Neuron (in vitro differentiated cells): ENCODE measurements around the gene ACP4.
"Not testable (repeated sequence)": the region's sequence is repeated elsewhere in the genome, so short reads cannot be mapped to it uniquely, and the experiment has no call there.

Source experiments
- H2AFZ ChIP-seq: one replicate; pipeline ENCODE4 v1.6.1; 2013; ENCODE audit warnings: low read depth, mild to moderate bottlenecking, inconsistent platforms, low read length, moderate library complexity
- H3K27me3 ChIP-seq: one replicate; pipeline ENCODE4 v1.6.1; 2013; ENCODE audit warnings: low read length; ENCODE audit not compliant: insufficient read depth
- H3K36me3 ChIP-seq: one replicate; pipeline ENCODE4 v1.6.1; 2013; ENCODE audit warnings: low read length; ENCODE audit not compliant: insufficient read depth
- H3K4me1 ChIP-seq: one replicate; pipeline ENCODE4 v1.6.1; 2013; ENCODE audit warnings: low read length; ENCODE audit not compliant: insufficient read depth
- H3K4me3 ChIP-seq: 2 replicates; pipeline ENCODE4 v1.5.1; 2013; ENCODE audit warnings: mild to moderate bottlenecking, low read length, moderate library complexity
- H3K9me3 ChIP-seq: one replicate; pipeline ENCODE4 v1.6.1; 2013; ENCODE audit warnings: low read length

Gene ACP4

DNA sequence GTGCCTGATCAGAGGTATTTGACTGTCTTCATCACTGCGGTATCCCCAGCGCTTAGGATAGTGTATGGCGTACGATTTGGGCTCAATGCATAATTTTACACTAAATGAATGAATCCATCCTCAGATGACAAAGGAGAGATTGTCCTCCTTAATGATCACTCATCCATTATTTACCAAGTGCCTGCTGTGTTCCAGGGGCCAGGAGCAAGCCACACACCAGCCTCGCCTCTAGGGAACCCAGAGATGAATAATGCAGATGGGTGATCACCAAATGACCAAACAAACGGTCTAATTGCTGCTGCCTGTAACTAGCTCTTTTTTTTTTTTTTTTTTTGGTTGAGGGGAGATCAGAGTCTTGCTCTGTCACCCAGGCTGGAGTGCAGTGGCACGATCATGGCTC, 25.8 kb upstream of the ACP4 start:
- Histone ChIP-seq H3K27me3 (peaks cover 2% of the 10 kb centered on the region), H3K9me3 (no peaks in the 10 kb centered on the region), H3K36me3 (no peaks in the 10 kb centered on the region), H3K4me1 (no peaks in the 10 kb centered on the region), H3K4me3 (no peak overlapping the region), H2AFZ (no peak overlapping the region)

- H3K9me3 ChIP-seq, H3K27me3 ChIP-seq, H2AFZ ChIP-seq, H3K36me3 ChIP-seq, H3K4me1 ChIP-seq, H3K4me3 ChIP-seq: not testable (repeated sequence)
These were observed 23.5 kb upstream of the ACP4 start for GRCh38 chr19:50766746-50767145.

DNA sequence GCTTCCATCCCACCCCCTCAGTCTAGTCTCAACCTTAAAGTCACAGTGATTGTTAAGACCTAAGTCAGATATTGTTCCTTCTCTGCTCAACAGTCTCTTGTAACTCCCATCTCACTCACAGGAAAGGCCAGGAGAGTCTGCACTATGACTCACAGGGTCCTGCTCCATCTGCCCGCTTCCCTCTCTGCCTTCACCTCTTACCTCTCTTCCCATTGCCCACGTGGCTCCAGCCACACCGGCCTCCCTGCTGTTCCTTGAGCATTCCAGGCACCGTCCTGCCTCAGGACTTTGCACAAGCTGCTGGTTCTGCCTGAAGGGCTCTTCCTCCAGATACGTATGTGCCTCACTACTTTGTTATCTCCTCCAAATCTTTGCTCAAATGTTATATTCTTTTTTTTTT, 23.0 kb upstream of the ACP4 start:
- H3K4me1 ChIP-seq, H3K9me3 ChIP-seq, H3K4me3 ChIP-seq, H3K27me3 ChIP-seq, H2AFZ ChIP-seq, H3K36me3 ChIP-seq: not testable (repeated sequence)

DNA sequence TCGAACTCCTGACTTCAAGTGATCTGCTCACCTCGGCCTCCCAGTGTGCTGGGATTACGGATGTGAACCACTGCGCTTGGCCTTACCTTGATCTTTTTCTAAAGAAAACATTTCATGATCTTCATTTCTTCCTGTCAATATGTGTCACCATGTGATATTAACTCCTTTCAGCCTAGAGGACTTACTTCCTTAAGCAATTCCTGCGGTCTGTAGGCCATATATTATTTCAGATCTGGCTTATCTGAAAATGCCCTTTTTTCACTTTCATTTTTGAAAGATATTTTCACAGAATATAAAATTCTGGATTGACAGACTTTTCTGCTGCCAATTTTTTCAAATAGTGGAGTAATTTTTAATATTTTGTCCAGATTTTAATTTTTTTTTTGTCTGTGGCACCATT, 21.9 kb upstream of the ACP4 start:
- no peak overlapping the region for H3K4me3 ChIP-seq
- H3K4me1 ChIP-seq: no peaks in the 10 kb centered on the region
- no peaks in the 10 kb centered on the region for H3K36me3 ChIP-seq
- H3K9me3 ChIP-seq: no peaks in the 10 kb centered on the region
- H2AFZ ChIP-seq: no peak overlapping the region
- H3K27me3 ChIP-seq: peaks cover 2% of the 10 kb centered on the region

- not testable (repeated sequence) for H3K27me3 ChIP-seq, H3K9me3 ChIP-seq, H3K36me3 ChIP-seq, H3K4me3 ChIP-seq, H3K4me1 ChIP-seq, H2AFZ ChIP-seq
These were observed 20.1 kb upstream of the ACP4 start, which contains the start of gene GPR32 for GRCh38 chr19:50770164-50770563. TSS of gene GPR32 (plus strand) at chr19:50770464. CDS start at chr19:50770601, 137 bp downstream.

GRCh38 chr19:50770888-50771287, 19.3 kb upstream of the ACP4 start:
- no peaks in the 10 kb centered on the region for H3K4me1 ChIP-seq
- no peaks in the 10 kb centered on the region for H3K36me3 ChIP-seq
- no peak overlapping the region for H3K4me3 ChIP-seq
- H2AFZ ChIP-seq: no peak overlapping the region
- H3K9me3 ChIP-seq: no peaks in the 10 kb centered on the region
- H3K27me3 ChIP-seq: peaks cover 5% of the 10 kb centered on the region

GRCh38 chr19:50772476-50772875, 17.7 kb upstream of the ACP4 start:
- peaks cover 7% of the 10 kb centered on the region for H3K27me3 ChIP-seq
- no peaks in the 10 kb centered on the region for H3K9me3 ChIP-seq

DNA sequence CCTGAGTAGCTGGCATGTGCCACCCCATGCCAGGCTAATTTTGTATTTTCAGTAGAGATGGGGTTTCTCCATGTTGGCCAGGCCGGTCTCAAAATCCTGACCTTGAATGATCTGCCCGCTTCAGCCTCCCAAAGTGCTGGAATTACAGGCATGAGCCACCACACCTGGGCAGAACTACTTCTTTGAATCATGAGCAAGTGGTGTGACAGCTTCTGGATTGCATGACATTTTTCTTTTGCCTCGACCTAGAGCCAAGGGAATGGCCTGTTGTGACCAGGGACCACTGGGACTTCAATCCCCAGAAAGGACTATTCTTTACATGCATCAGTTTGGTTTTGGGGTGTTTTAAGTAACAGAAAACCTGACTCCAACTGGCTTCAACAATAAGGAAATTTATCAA, 17.3 kb upstream of the ACP4 start:
- not testable (repeated sequence) for H2AFZ ChIP-seq, H3K9me3 ChIP-seq, H3K4me3 ChIP-seq, H3K36me3 ChIP-seq, H3K27me3 ChIP-seq, H3K4me1 ChIP-seq

More at GRCh38 chr19:50772476-50772875, 17.7 kb upstream of the ACP4 start:
- Histone ChIP-seq H2AFZ (no peak overlapping the region), H3K36me3 (no peaks in the 10 kb centered on the region), H3K4me1 (peaks cover 1% of the 10 kb centered on the region), H3K4me3 (no peak overlapping the region)

- H3K27me3 ChIP-seq: peaks cover 14% of the 10 kb centered on the region
- not testable (repeated sequence) for H3K36me3 ChIP-seq, H3K4me3 ChIP-seq, H3K9me3 ChIP-seq, H2AFZ ChIP-seq
- H3K4me1 ChIP-seq: peaks cover 11% of the 10 kb centered on the region
These were observed 16.8 kb upstream of the ACP4 start for GRCh38 chr19:50773454-50773853.

DNA sequence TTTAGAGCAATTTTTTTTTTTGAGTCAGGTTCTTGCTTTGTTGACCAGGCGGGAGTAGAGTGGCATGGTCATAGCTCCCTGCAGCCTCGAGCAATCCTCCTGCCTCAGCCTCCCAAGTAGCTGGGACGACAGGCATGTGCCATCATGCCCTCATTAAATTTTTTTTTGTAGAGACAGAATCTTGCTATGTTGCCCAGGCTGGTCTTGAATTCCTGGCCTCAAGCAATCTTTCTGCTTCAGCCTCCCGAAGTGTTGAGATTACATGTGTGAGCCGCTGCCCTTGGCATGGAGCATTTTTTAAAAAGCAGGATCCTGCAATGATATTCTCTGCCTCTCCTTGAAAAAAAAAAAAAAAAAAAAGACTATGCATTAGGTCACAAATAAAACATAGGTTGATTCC, 14.1 kb upstream of the ACP4 start:
- no peak overlapping the region for H2AFZ ChIP-seq
- no peaks in the 10 kb centered on the region for H3K36me3 ChIP-seq
- peaks cover 29% of the 10 kb centered on the region for H3K27me3 ChIP-seq
- no peak overlapping the region for H3K4me3 ChIP-seq
- H3K9me3 ChIP-seq: no peaks in the 10 kb centered on the region
- H3K4me1 ChIP-seq: peaks cover 15% of the 10 kb centered on the region

- Histone ChIP-seq H3K4me1 (peaks cover 15% of the 10 kb centered on the region), H3K9me3 (no peaks in the 10 kb centered on the region), H3K27me3 (peaks cover 29% of the 10 kb centered on the region), H3K36me3 (no peaks in the 10 kb centered on the region), H3K4me3 (no peak overlapping the region), H2AFZ (no peak overlapping the region)
These were observed 13.0 kb upstream of the ACP4 start for GRCh38 chr19:50777261-50777660.

- no peaks in the 10 kb centered on the region for H3K9me3 ChIP-seq
- no peaks in the 10 kb centered on the region for H3K36me3 ChIP-seq
- no peak overlapping the region for H3K4me3 ChIP-seq
- H3K4me1 ChIP-seq: peaks cover 15% of the 10 kb centered on the region
- no peak overlapping the region for H2AFZ ChIP-seq
- H3K27me3 ChIP-seq: peaks cover 29% of the 10 kb centered on the region
These were observed 12.3 kb upstream of the ACP4 start for GRCh38 chr19:50777830-50778303.

DNA sequence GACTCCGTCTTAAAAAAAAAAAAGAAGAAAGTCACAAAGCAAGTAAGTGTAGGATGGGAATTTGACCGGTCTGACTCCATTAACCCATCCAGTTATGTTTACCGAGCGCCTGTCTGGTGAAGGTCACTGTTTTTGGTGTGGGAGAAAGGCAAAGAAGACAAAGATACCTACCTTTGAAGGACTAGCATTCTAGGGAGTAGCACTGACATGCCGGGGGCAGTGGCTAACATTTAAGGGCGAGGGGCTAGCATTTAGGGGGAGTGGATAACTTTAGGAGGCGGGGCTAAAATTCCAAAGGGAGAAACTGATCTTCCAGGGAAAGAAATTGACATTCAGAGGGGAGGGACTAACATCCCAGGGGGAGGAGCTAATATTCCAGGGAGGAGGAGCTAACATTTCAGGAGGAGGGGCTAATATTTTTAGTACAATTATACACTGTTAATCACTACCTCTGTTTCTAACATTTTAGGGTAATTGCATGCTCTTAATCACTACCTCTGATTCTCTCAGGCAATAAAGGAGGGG, 11.2 kb upstream of the ACP4 start:
- no peak overlapping the region for H3K4me3 ChIP-seq
- H3K9me3 ChIP-seq: no peaks in the 10 kb centered on the region
- no peak overlapping the region for H2AFZ ChIP-seq
- no peaks in the 10 kb centered on the region for H3K36me3 ChIP-seq
- peaks cover 18% of the 10 kb centered on the region for H3K4me1 ChIP-seq
- peaks cover 29% of the 10 kb centered on the region for H3K27me3 ChIP-seq
